GM18498 (cell line): ENCODE measurements around the gene FOXD4L5.
"Not testable (repeated sequence)": the region's sequence is repeated elsewhere in the genome, so short reads cannot be mapped to it uniquely, and the experiment has no call there.

Experiments used
- ATAC-seq: cut with Tn5 transposase; IDR thresholded peaks from one replicate; pipeline ENCODE4 v1.9.1; 2021; ENCODE audit warnings: mild to moderate bottlenecking, moderate library complexity; ENCODE audit not compliant: unreplicated experiment

The FOXD4L5 gene

GRCh38 chr9:65285109-65285508, at the start of gene FOXD4L5:
Gene FOXD4L5, minus strand, starts transcription at chr9:65285209. Its CDS starts 832 bp downstream, at chr9:65284377.
- ATAC-seq, result not testable (repeated sequence)

GRCh38 chr9:65283943-65284342, 1.1 kb downstream of the FOXD4L5 start:
- not testable (repeated sequence) for ATAC-seq

- ATAC-seq, result not testable (repeated sequence)
Measured at GRCh38 chr9:65282976-65283375, 2.0 kb downstream of the FOXD4L5 start.
